T-helper 1 cell (primary cell): Measurements from ENCODE around the gene SUPT5H.

Source experiments
- DNase-seq, 5 donors: peaks; one replicate each; pipeline ENCODE4 v3.0.0-alpha.2; 2012 to 2020

SUPT5H gene

GRCh38 chr19:39498798-39499642 is 53.6 kb downstream of the SUPT5H start, which contains the start of gene DLL3:
Gene DLL3 (plus strand): TSS chr19:39498947. CDS start chr19:39498975, 28 bp downstream.
- no peak for DNase-seq

DNA sequence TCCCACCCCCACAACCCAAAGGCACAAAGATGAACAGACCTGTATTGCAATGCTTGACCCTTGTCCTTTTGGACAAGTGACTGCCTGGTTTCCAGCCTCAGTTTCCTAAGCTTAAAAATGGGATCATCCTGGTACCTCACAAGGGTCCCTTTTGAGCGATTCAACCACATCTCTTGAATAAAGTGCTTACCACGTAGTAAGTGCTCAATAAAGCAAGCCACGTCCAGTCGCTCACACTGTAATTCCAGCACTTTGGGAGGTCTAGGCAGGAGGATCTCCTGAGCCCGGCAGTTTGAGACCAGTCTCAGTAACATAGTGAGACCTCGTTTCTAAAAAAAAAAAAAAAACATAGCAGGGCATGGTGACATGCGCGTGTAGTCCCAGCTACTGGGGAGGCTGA is 54.5 kb downstream of the SUPT5H start:
- no peak for DNase-seq

DNA sequence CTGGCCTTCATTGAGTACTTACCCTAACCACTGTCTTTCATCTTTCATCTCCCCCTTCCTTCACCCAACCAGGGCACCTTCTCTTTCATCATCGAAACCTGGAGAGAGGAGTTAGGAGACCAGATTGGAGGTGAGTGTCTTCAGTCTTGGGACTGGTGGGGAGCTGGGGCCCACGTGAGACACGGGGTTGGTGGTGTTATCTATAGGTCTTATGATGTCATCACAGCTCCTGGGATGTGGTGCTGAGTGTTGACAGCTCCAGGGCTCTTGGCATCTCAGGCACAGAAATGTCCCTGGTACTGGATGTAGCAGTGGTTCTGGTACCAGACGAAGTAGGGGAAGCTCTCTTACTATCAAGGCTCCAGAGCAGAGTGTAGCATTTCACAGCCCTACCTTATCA is 55.2 kb downstream of the SUPT5H start:
- no peak for DNase-seq

DNA sequence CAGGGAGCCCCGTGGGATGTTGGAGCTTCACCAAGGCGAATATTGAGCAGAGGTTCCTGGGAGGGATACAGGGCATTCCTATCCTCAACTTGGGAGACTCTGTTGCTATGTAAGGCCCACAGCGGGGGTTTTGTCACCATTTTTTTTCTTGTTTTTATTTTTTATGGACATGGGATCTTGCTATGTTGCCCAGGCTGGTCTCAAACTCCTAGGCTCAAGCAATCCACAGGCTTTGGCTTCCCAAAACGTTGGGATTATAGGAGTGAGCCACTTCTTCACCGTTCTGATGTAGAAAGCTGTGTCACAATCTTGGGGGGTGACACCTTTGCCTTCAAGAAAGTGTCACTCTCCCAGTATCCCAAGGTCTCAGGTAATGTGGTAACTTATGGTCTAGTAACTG is 56.0 kb downstream of the SUPT5H start:
- DNase-seq, result no peak

GRCh38 chr19:39502640-39503417 is 57.4 kb downstream of the SUPT5H start:
- DNase-seq, result peak; percentile 61 to 80 (median 70)

DNA sequence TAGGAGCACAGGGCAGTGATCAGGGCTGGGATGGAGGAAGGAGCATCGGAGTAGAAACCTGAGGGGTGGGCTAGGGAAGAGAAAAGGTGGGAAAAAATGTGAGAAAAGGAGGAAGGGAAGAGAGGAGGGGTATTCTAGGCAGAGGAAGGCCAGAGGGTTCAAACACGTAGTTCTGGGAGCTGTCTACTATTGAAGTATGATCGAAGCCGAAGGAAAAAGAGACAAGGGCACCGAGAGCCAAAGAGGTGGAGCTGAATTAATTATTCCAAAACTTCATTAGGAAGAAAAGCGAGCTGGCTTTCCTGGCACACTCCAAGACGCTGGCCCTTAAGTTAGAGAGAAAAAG is 61.2 kb downstream of the SUPT5H start:
- no peak for DNase-seq

DNA sequence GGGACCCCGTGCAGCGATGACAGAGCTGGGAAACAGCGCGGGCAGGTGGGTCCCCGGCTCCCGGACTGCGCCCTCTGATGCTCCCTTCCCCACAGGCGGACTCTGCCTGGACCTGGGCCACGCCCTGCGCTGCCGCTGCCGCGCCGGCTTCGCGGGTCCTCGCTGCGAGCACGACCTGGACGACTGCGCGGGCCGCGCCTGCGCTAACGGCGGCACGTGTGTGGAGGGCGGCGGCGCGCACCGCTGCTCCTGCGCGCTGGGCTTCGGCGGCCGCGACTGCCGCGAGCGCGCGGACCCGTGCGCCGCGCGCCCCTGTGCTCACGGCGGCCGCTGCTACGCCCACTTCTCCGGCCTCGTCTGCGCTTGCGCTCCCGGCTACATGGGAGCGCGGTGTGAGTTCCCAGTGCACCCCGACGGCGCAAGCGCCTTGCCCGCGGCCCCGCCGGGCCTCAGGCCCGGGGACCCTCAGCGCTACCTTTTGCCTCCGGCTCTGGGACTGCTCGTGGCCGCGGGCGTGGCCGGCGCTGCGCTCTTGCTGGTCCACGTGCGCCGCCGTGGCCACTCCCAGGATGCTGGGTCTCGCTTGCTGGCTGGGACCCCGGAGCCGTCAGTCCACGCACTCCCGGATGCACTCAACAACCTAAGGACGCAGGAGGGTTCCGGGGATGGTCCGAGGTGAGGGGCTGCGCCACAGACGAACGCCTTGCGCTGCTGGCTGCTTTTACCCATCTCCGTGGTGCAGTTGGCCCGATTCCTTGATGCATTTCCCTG is 61.7 kb downstream of the SUPT5H start:
- peak in 2 of 5 donors; percentile 38 to 45 for DNase-seq

GRCh38 chr19:39507715-39508364 is 62.5 kb downstream of the SUPT5H start:
- DNase-seq, result no peak

GRCh38 chr19:39508629-39509028 is 63.2 kb downstream of the SUPT5H start:
- DNase-seq, result no peak

DNA sequence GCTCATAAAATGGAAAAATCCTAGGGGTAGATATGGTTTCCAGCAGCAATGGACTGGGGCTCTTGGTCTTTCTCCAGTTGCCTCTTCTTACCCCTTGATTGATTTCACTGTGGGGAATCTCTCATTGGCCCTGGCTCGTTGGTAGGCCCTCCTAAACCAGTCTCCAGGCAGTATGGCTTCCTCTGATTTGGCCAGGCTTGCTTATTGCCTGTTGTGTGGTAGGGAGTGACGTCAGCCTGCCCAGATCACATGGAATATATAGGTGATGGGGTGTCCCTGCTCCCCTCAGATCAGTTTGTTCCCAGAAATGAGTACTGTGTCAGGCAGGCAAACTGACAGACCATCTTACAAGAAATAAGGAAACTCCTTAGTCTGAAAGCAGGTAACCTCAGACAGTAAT is 63.9 kb downstream of the SUPT5H start:
- DNase-seq, result no peak

- DNase-seq, result no peak
These were observed 67.6 kb downstream of the SUPT5H start for GRCh38 chr19:39512988-39513387.

DNA sequence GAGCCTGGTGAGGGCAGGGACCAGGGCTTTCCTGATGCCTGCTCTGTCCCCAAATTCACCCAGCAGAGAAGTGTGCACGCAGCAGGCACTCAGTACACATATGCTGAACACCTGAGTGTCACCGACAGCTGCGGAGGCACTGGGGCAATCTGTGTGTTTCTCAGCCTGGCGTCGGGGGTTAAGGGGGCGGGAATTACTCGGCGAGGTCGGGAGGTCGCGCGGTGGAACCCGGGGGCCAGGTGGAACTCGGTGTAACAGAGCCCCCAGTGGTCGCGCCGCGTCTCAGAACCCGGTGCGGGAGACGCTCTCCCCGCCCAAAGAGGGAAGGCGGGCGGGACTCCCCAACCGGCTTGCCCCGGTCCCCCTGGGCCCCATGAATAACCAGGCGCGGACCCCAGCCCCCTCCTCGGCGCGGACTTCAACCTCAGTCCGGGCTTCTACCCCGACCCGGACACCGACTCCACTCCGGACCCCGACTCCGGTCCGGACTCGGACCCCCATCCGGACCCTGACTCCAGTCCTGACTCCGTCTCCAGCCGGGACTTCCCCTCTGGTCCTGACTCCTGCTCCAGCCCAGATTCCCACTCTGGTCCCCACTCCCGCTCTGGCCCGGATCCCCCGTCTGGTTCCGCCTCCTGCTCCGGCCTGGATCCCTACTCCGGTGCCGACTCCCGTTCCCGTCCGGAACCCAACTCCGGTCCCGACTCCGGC is 69.6 kb downstream of the SUPT5H start, which contains the start of gene SELENOV:
TSS of gene SELENOV (plus strand) at position 300 of the 711 bp plus-strand sequence. CDS start at position 374, 74 bp downstream.
- no peak for DNase-seq

- no peak for DNase-seq
These were observed 70.3 kb downstream of the SUPT5H start for GRCh38 chr19:39515551-39516191.

DNA sequence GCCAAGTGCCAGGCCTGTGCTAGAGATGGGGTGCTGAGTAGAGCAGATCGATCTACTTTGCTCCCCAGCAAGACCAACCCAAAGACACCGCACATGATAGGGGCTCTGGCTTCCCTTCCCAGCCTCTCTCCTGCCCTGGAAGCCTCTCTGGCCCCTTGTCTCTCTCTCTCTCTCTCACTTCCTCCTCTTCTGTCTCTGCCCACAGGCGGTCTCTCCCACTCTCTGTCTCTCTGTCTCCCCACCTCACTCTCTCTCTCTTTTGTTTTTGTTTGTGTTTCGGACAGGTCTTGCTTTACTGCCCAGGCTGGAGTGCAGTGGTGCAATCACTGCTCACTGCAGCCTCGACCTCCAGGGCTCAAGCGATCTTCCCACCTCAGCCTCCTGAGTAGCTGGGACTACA is 70.9 kb downstream of the SUPT5H start:
- DNase-seq, result no peak

- DNase-seq, result no peak
These were observed 72.0 kb downstream of the SUPT5H start for GRCh38 chr19:39517432-39517831.

DNA sequence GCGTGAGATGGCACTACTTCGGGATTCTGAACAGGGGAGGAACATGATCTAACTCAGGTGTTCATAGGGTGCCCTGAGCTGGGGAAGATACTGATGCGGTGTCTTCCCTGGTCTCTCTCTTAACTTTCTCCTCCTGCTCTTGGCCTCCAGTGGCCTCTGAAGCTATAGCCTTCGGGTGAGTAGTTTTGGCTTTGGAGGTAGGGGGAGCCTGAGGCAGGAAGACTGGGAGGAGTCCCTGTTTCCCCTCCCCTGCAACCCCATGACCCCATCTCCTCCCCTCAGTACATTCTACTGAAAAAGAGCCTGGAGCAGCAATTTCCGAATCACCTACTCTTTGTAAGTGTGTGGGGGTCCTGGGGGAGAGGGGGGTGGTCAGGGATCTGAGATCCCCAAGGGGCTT is 73.1 kb downstream of the SUPT5H start:
- DNase-seq, result no peak

DNA sequence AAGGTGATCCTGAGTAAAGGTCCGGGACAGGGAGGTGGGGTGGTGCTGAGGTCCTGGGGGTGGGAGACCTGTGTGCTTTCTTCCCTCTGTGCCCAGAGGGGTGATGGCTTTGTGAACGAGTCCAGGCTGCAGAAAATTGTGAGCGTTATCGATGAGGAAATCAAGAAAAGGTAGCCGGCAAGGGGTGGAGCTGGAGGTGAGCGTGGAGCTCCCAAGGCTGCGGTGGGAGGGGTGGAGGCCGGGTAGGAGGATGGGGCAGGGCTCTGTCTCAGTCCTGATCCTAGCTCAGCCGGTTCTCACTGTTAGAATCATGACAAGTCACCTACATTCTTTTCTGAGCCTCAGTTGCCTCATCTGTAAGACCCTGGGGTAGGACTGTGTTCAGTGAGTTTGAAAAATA is 73.6 kb downstream of the SUPT5H start:
- DNase-seq, result no peak

GRCh38 chr19:39520541-39521484 is 75.4 kb downstream of the SUPT5H start:
- no peak for DNase-seq

GRCh38 chr19:39524495-39524894 is 79.1 kb downstream of the SUPT5H start:
- DNase-seq, result no peak

DNA sequence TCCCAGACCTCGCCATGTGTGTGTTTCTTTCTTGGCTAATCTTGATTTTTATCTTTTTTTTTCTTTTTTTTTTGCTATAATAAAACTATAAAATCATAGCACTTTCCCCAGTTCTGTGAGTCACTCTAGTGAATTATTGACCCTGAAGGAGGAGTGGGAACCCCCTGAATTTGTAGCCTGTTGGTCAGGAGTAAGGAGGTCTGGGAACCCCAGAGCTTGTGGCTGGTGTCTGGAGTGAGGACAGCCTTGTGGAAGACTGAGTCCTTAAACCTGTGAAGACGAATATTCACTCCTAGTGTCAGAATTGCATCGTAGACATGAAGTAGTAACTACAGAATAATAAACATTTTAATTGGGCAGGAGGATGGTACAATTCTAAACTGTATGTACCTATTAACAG is 79.8 kb downstream of the SUPT5H start:
- DNase-seq, result no peak
